CD14-positive monocyte (primary cell): ENCODE data around the gene KIF3A. TPM values are rescaled to one million over a fixed set of nuclear protein-coding genes. Genes with fewer than 3 reads are reported as not detected.

Source experiments
- DNase-seq, 3 donors: peaks; one replicate each; pipeline ENCODE4 v3.0.0-alpha.2; 2011 to 2022
- H2AFZ ChIP-seq: 2 replicates; pipeline ENCODE4 v1.6.0; 2012; ENCODE audit warnings: mild to moderate bottlenecking, low read depth, low read length, inconsistent platforms; ENCODE audit not compliant: insufficient read depth, poor library complexity, severe bottlenecking
- H3K27ac ChIP-seq, 2 donors: 1 replicate in 1 of 2; 2 replicates in 1 of 2; pipeline ENCODE4 v1.5.1; 2012 to 2013; ENCODE audit warnings: low read length in 2 of 2, control low read depth in 1 of 2, inconsistent platforms in 1 of 2, low read depth in 1 of 2, mild to moderate bottlenecking in 1 of 2
- H3K27me3 ChIP-seq, 2 donors: one replicate each; pipeline versions ENCODE4 v1.6.0 to v1.6.1; 2011 to 2013; ENCODE audit warnings: low read length in 2 of 2; ENCODE audit not compliant: control insufficient read depth in 2 of 2, insufficient read depth in 2 of 2
- H3K36me3 ChIP-seq, 2 donors: replicated peaks in 1 of 2; 1 replicate in 1 of 2; 2 replicates in 1 of 2; pipeline versions ENCODE4 v1.5.1 to v1.6.1; 2012 to 2013; ENCODE audit warnings: low read length in 2 of 2, control low read depth in 1 of 2, inconsistent platforms in 1 of 2, mild to moderate bottlenecking in 1 of 2; ENCODE audit not compliant: insufficient read depth in 2 of 2, control insufficient read depth in 1 of 2
- H3K4me1 ChIP-seq, 2 donors: 1 replicate in 1 of 2; 2 replicates in 1 of 2; pipeline versions ENCODE4 v1.5.1 to v1.6.1; 2012 to 2013; ENCODE audit warnings: low read length in 2 of 2, control low read depth in 1 of 2, inconsistent platforms in 1 of 2, mild to moderate bottlenecking in 1 of 2, moderate library complexity in 1 of 2; ENCODE audit not compliant: insufficient read depth in 2 of 2, control insufficient read depth in 1 of 2
- H3K4me2 ChIP-seq: replicated peaks from 2 replicates; pipeline ENCODE3; 2012; ENCODE audit warnings: low read length, moderate library complexity, mild to moderate bottlenecking; ENCODE audit not compliant: poor library complexity, severe bottlenecking; ENCODE audit errors: extremely low read depth
- H3K4me3 ChIP-seq, 3 experiments: fragments of 200-600 bp in 1 of 3; sonication (generic) in 1 of 3; replicated peaks in 1 of 3; 1 replicate in 2 of 3; 2 replicates in 1 of 3; pipeline ENCODE4 v1.5.1; 2011 to 2013; ENCODE audit warnings: low read length in 3 of 3, mild to moderate bottlenecking in 3 of 3, control low read depth in 2 of 3, low read depth in 2 of 3, inconsistent platforms in 1 of 3, moderate library complexity in 1 of 3
- H3K79me2 ChIP-seq: 2 replicates; pipeline ENCODE4 v1.6.0; 2012; ENCODE audit warnings: mild to moderate bottlenecking, control low read depth, inconsistent platforms, low read length, moderate library complexity; ENCODE audit not compliant: insufficient read depth
- H3K9ac ChIP-seq: 2 replicates; pipeline ENCODE4 v1.6.0; 2017; ENCODE audit warnings: low read length, mild to moderate bottlenecking; ENCODE audit not compliant: insufficient read depth, poor library complexity, severe bottlenecking
- H3K9me3 ChIP-seq, 2 donors: replicated peaks in 1 of 2; 1 replicate in 1 of 2; 2 replicates in 1 of 2; pipeline versions ENCODE4 v1.5.1 to v1.6.1; 2012 to 2013; ENCODE audit warnings: low read length in 2 of 2, control low read depth in 1 of 2; ENCODE audit not compliant: control insufficient read depth in 1 of 2, insufficient read depth in 1 of 2
- H4K20me1 ChIP-seq: 2 replicates; pipeline ENCODE4 v1.6.0; 2012; ENCODE audit warnings: mild to moderate bottlenecking, low read length, control low read depth, moderate library complexity; ENCODE audit not compliant: insufficient read depth
- H3K27ac Mint-ChIP-seq, 7 donors: one replicate each; pipeline ENCODE4 v1.8.0; 2020; ENCODE audit warnings: mild to moderate bottlenecking in 7 of 7, mixed read lengths in 7 of 7, moderate library complexity in 6 of 7, inconsistent platforms in 2 of 7
- H3K27me3 Mint-ChIP-seq, 3 donors: one replicate each; pipeline ENCODE4 v1.8.0; 2021 to 2022; ENCODE audit warnings: low read depth in 3 of 3, mild to moderate bottlenecking in 3 of 3, mixed read lengths in 3 of 3, moderate library complexity in 3 of 3, inconsistent platforms in 1 of 3
- H3K36me3 Mint-ChIP-seq, 2 donors: one replicate each; pipeline ENCODE4 v1.8.0; 2020; ENCODE audit warnings: mixed read lengths in 2 of 2, inconsistent platforms in 1 of 2, mild to moderate bottlenecking in 1 of 2
- H3K4me1 Mint-ChIP-seq: one replicate; pipeline ENCODE4 v1.8.0; 2020; ENCODE audit warnings: mild to moderate bottlenecking, mixed read lengths
- H3K4me3 Mint-ChIP-seq, 2 donors: one replicate each; pipeline ENCODE4 v1.8.0; 2020; ENCODE audit warnings: mild to moderate bottlenecking in 2 of 2, mixed read lengths in 2 of 2, moderate library complexity in 1 of 2
- H3K9me3 Mint-ChIP-seq, 7 donors: one replicate each; pipeline ENCODE4 v1.8.0; 2020 to 2022; ENCODE audit warnings: mixed read lengths in 7 of 7, mild to moderate bottlenecking in 6 of 7, moderate library complexity in 6 of 7, inconsistent platforms in 2 of 7
- WGBS: methylation state at CpG from one replicate; pipeline ENCODE4 v1.1.5; 2013; ENCODE audit warnings: missing lambda C conversion rate; ENCODE audit not compliant: insufficient coverage; 5-methylcytosine and 5-hydroxymethylcytosine counted together
- intact Hi-C, 2 donors: fragments of 100-400 bp; cut with micrococcal nuclease; formaldehyde crosslinking; loops; one replicate each; pipeline versions ENCODE4 v1.15.0 to v1.15.1; 2023
- polyA plus RNA-seq, 3 donors: library from polyadenylated mRNA; depleted of rRNA in 1 of 3; unstranded in 2 of 3; stranded (reverse) in 1 of 3; fragments of 300-500 nt in 2 of 3; fragments of >200 nt in 1 of 3; fragmentation: Illumina TruSeq in 2 of 3; gene quantifications; 1 replicate in 2 of 3; 2 replicates in 1 of 3; pipeline ENCODE4 v1.2.3, GENCODE V29; 2012 to 2021
- TF ChIP-seq, protein P1 (sequence below): fragments of 200-600 bp; IDR thresholded peaks from one replicate; pipeline ENCODE4 v1.8.0; 2022; ENCODE audit warnings: antibody characterized with exemption, mild to moderate bottlenecking

KIF3A gene
- polyA plus RNA-seq, 3 donors, result 0.68 to 1.3 (median 1.2) TPM

DNA sequence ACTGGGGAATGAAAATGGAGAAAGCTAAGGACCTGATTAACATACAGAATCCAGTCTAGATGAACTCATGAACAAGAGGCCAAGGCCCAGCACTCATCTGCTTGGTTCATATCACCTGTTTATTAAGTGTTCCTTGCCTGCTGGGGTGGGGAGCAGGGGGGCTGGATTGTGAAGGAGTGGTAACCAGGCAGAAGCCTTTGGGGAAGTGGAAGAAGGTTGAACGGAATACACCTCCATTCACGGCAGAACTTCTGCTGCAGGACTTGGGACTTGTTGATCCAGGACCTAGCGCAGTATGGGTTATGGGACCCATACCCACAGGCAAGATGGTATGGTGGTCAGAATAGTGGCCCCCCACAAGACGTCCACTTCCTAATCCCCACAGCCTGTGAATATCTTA is 48.5 kb upstream of the KIF3A start:
- no peak for DNase-seq
- Histone ChIP-seq H3K27me3 (peaks cover 4 to 11% of the 10 kb centered on the region in 2 donors), H3K4me2 (no peak overlapping the region), H3K27ac (no peak overlapping the region), H3K36me3 (no peaks in the 10 kb centered on the region), H3K9me3 (no peaks in the 10 kb centered on the region), H3K9ac (no peak overlapping the region), H2AFZ (no peak overlapping the region), H3K79me2 (no peaks in the 10 kb centered on the region), H3K4me1 (peaks cover 9 to 13% of the 10 kb centered on the region in 2 donors), H3K4me3 (no peak overlapping the region), H4K20me1 (no peaks in the 10 kb centered on the region)
- 100% methylated on average over 2 of the region's 4 CpGs for WGBS
- TF ChIP-seq, protein P1, sequence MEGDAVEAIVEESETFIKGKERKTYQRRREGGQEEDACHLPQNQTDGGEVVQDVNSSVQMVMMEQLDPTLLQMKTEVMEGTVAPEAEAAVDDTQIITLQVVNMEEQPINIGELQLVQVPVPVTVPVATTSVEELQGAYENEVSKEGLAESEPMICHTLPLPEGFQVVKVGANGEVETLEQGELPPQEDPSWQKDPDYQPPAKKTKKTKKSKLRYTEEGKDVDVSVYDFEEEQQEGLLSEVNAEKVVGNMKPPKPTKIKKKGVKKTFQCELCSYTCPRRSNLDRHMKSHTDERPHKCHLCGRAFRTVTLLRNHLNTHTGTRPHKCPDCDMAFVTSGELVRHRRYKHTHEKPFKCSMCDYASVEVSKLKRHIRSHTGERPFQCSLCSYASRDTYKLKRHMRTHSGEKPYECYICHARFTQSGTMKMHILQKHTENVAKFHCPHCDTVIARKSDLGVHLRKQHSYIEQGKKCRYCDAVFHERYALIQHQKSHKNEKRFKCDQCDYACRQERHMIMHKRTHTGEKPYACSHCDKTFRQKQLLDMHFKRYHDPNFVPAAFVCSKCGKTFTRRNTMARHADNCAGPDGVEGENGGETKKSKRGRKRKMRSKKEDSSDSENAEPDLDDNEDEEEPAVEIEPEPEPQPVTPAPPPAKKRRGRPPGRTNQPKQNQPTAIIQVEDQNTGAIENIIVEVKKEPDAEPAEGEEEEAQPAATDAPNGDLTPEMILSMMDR, result no peak
- H3K4me1 Mint-ChIP-seq, result peaks cover 7% of the 10 kb centered on the region
- intact Hi-C loops, result no loop called here
- H3K9me3 Mint-ChIP-seq, result peaks cover 0 to 2% (median 0%) of the 10 kb centered on the region in 7 donors
- peak overlapping the region in 1 of 2 donors; percentile 31 for H3K4me3 Mint-ChIP-seq
- no peak overlapping the region for H3K27ac Mint-ChIP-seq
- peaks cover 16 to 37% (median 30%) of the 10 kb centered on the region in 3 donors for H3K27me3 Mint-ChIP-seq
- no peaks in the 10 kb centered on the region for H3K36me3 Mint-ChIP-seq

DNA sequence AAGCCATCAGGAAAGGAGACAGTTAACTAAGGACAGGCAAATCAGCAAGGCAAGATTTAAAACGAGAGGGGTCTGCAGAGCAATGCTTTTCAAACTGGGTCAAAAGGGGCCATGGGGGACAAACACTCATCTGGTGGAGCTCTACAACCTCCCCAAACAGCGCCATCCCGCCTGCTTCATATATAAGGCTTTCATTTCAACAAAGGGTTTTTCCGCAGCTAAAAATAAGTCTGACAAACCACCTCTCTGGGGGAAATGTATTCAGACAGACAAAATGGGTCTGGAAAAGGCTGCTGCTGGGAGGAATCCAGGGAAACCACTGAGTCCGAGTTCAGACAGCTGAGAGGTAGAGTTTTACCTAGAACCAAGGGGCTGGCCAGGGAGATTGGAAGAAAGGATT is 48.0 kb upstream of the KIF3A start:
- H3K9me3 Mint-ChIP-seq, result peaks cover 0 to 2% (median 0%) of the 10 kb centered on the region in 7 donors
- no peak overlapping the region for H3K27ac Mint-ChIP-seq
- Histone ChIP-seq H3K36me3 (no peaks in the 10 kb centered on the region), H3K27ac (no peak overlapping the region), H3K4me3 (no peak overlapping the region), H3K9ac (no peak overlapping the region), H3K79me2 (no peaks in the 10 kb centered on the region), H3K4me2 (no peak overlapping the region), H2AFZ (no peak overlapping the region), H3K9me3 (no peaks in the 10 kb centered on the region), H3K4me1 (peaks cover 9 to 13% of the 10 kb centered on the region in 2 donors), H3K27me3 (peaks cover 7 to 16% of the 10 kb centered on the region in 2 donors), H4K20me1 (no peaks in the 10 kb centered on the region)
- WGBS, result 56% methylated on average over 2 of the region's 5 CpGs
- intact Hi-C loops, result no loop called here
- H3K27me3 Mint-ChIP-seq, result peaks cover 16 to 35% (median 33%) of the 10 kb centered on the region in 3 donors
- H3K4me1 Mint-ChIP-seq, result peaks cover 7% of the 10 kb centered on the region
- no peak for DNase-seq
- TF ChIP-seq, protein P1, result no peak
- H3K4me3 Mint-ChIP-seq, result no peak overlapping the region
- H3K36me3 Mint-ChIP-seq, result no peaks in the 10 kb centered on the region
